A549 (cell line): ENCODE measurements around the gene SYNE3. TPM values are rescaled to one million over a fixed set of nuclear protein-coding genes. Genes with fewer than 3 reads are reported as not detected.

Experiments
- ATAC-seq, 2 experiments: fragments of 200-7000 bp in 1 of 2; fragments of >200 bp in 1 of 2; cut with Nextera tagmentation in 1 of 2; cut with Tn5 transposase in 1 of 2; 3 replicates each; pipeline versions ENCODE4 v1.8.0 to v1.9.1; 2018 to 2020; ENCODE audit warnings: mild to moderate bottlenecking in 1 of 2, moderate library complexity in 1 of 2
- CTCF ChIA-PET: fragments of 300-600 bp; sonication (Branson Sonifier 250); formaldehyde crosslinking; extraction: SDS; loops from one replicate; lab custom pipeline; 2021; ENCODE audit warnings: antibody characterized with exemption, inconsistent platforms; lab: Yijun Ruan, JAX
- POLR2A ChIA-PET: fragments of 350-600 bp; formaldehyde crosslinking; extraction: SDS; loops from one replicate; lab custom pipeline; 2021; ENCODE audit warnings: antibody characterized with exemption, inconsistent platforms; lab: Yijun Ruan, JAX
- DNase-seq, 2 experiments: peaks; one replicate each; pipeline versions ENCODE4 v3.0.0 to v3.0.0-alpha.2; 2011 to 2016; ENCODE audit warnings: low read depth in 1 of 2, low spot score in 1 of 2
- FAIRE-seq: peaks from 2 replicates; lab custom pipeline; 2011; peaks lifted over from hg19 to GRCh38; lab: Jason Lieb, UNC
- H3K27ac ChIP-seq, 2 experiments: fragments of >200 bp; sonication (Bioruptor Twin); formaldehyde crosslinking; 3 replicates each; pipeline ENCODE4 v1.5.1; 2016 to 2017
- H3K4me1 ChIP-seq: fragments of >200 bp; sonication (Bioruptor Twin); formaldehyde crosslinking; 3 replicates; pipeline ENCODE4 v1.6.1; 2016
- H3K4me2 ChIP-seq: fragments of >200 bp; sonication (Bioruptor Twin); formaldehyde crosslinking; 3 replicates; pipeline ENCODE4 v1.6.1; 2016
- H3K4me3 ChIP-seq: fragments of >200 bp; sonication (Bioruptor Twin); formaldehyde crosslinking; 3 replicates; pipeline ENCODE4 v1.5.1; 2016
- H3K9me3 ChIP-seq: fragments of >200 bp; sonication (Bioruptor Twin); formaldehyde crosslinking; 3 replicates; pipeline ENCODE4 v1.6.1; 2016
- CEBPB ChIP-seq, 2 experiments: fragments of >200 bp in 1 of 2; sonication (Bioruptor Twin) in 1 of 2; formaldehyde crosslinking in 1 of 2; IDR thresholded peaks; 2 replicates each; pipeline ENCODE4 v1.6.1; 2012 to 2016
- EHF ChIP-seq: fragments of 250-450 bp; sonication (Bioruptor Pico); IDR thresholded peaks from 2 replicates; pipeline ENCODE4 v1.5.0; 2020; ENCODE audit warnings: mild to moderate bottlenecking
- EHMT2 ChIP-seq: fragments of 200-600 bp; sonication (generic); IDR thresholded peaks from 2 replicates; pipeline ENCODE4 v1.6.1; 2016; ENCODE audit warnings: antibody characterized with exemption, low read depth, mild to moderate bottlenecking, moderate library complexity
- GATA3 ChIP-seq: IDR thresholded peaks from 2 replicates; pipeline ENCODE4 v1.6.1; 2012; ENCODE audit warnings: borderline replicate concordance
- HDAC2 ChIP-seq: fragments of 200-600 bp; sonication (generic); IDR thresholded peaks from 2 replicates; pipeline ENCODE4 v1.6.1; 2016
- HOXA7 ChIP-seq: fragments of 250-450 bp; sonication (Bioruptor Pico); IDR thresholded peaks from 2 replicates; pipeline ENCODE4 v1.5.0; 2020; ENCODE audit warnings: mild to moderate bottlenecking, moderate library complexity
- MYC ChIP-seq: IDR thresholded peaks from 2 replicates; pipeline ENCODE4 v1.6.1; 2012; ENCODE audit warnings: mild to moderate bottlenecking, inconsistent platforms, low read length, improper control_type of control experiment, borderline replicate concordance
- NFE2L2 ChIP-seq: fragments of 150-350 bp; conservative IDR thresholded peaks from 2 replicates; pipeline ENCODE4 v1.6.1; 2014; ENCODE audit warnings: low read length
- POLR2A ChIP-seq: IDR thresholded peaks from 2 replicates; pipeline ENCODE4 v1.6.1; 2012; ENCODE audit warnings: mild to moderate bottlenecking, low read length
- RAD21 ChIP-seq, 2 experiments: fragments of >200 bp in 1 of 2; sonication (Bioruptor Twin) in 1 of 2; formaldehyde crosslinking in 1 of 2; IDR thresholded peaks in 1 of 2; conservative IDR thresholded peaks in 1 of 2; 2 replicates in 1 of 2; 3 replicates in 1 of 2; pipeline ENCODE4 v1.6.1; 2012 to 2018; ENCODE audit warnings: inconsistent platforms in 1 of 2
- RCOR1 ChIP-seq: fragments of 150-350 bp; IDR thresholded peaks from 2 replicates; pipeline ENCODE4 v1.6.1; 2014; ENCODE audit warnings: antibody characterized with exemption, low read length, low read depth
- RFX5 ChIP-seq: fragments of 450-650 bp; IDR thresholded peaks from 2 replicates; pipeline ENCODE4 v1.7.1; 2014; ENCODE audit warnings: antibody characterized with exemption, mild to moderate bottlenecking, moderate library complexity
- RNF2 ChIP-seq: fragments of 200-600 bp; sonication (generic); IDR thresholded peaks from 2 replicates; pipeline ENCODE4 v1.6.1; 2016; ENCODE audit warnings: low read depth, mild to moderate bottlenecking, antibody characterized with exemption, moderate library complexity, borderline replicate concordance
- TFCP2L1 ChIP-seq: fragments of 250-450 bp; sonication (Bioruptor Pico); IDR thresholded peaks from 2 replicates; pipeline ENCODE4 v1.5.0; 2021; ENCODE audit warnings: mild to moderate bottlenecking
- ZFP36 ChIP-seq: fragments of 450-650 bp; IDR thresholded peaks from 2 replicates; pipeline ENCODE4 v1.6.1; 2014; ENCODE audit warnings: borderline replicate concordance; ENCODE audit not compliant: partially characterized antibody
- WGBS: methylation state at CpG from one replicate; pipeline ENCODE4 v1.1.6; 2017; ENCODE audit errors: missing lambda C conversion rate; 5-methylcytosine and 5-hydroxymethylcytosine counted together
- polyA minus RNA-seq: library from RNA; depleted of rRNA, polyadenylated mRNA; stranded (reverse); fragments of >200 nt; gene quantifications from 2 replicates; pipeline ENCODE4 v1.2.3, GENCODE V29; 2011; rRNA and poly(A)+ RNA removed
- polyA plus RNA-seq, 4 experiments: library from polyadenylated mRNA; depleted of rRNA in 3 of 4; stranded (reverse); fragments of >200 nt; fragmentation: RNase III in 1 of 4; extraction: RNeasy Plus Mini Kit Qiagen cat#74134 plus additional on column Dnase treatment in 1 of 4; gene quantifications; 2 replicates in 3 of 4; 3 replicates in 1 of 4; pipeline ENCODE4 v1.2.3, GENCODE V29; 2011 to 2017
- TF ChIP-seq, protein P1 (sequence below): fragments of 150-350 bp; IDR thresholded peaks from 2 replicates; pipeline ENCODE4 v1.6.1; 2014; ENCODE audit warnings: low read depth, mild to moderate bottlenecking, low read length
- TF ChIP-seq, protein P2 (sequence below): fragments of >200 bp; sonication (Bioruptor Twin); formaldehyde crosslinking; IDR thresholded peaks from 3 replicates; pipeline ENCODE4 v1.6.1; 2016
- TF ChIP-seq, protein P3 (sequence below): fragments of >200 bp; sonication (Bioruptor Twin); formaldehyde crosslinking; IDR thresholded peaks from 2 replicates; pipeline ENCODE4 v1.6.1; 2016

SYNE3 gene, protein sequence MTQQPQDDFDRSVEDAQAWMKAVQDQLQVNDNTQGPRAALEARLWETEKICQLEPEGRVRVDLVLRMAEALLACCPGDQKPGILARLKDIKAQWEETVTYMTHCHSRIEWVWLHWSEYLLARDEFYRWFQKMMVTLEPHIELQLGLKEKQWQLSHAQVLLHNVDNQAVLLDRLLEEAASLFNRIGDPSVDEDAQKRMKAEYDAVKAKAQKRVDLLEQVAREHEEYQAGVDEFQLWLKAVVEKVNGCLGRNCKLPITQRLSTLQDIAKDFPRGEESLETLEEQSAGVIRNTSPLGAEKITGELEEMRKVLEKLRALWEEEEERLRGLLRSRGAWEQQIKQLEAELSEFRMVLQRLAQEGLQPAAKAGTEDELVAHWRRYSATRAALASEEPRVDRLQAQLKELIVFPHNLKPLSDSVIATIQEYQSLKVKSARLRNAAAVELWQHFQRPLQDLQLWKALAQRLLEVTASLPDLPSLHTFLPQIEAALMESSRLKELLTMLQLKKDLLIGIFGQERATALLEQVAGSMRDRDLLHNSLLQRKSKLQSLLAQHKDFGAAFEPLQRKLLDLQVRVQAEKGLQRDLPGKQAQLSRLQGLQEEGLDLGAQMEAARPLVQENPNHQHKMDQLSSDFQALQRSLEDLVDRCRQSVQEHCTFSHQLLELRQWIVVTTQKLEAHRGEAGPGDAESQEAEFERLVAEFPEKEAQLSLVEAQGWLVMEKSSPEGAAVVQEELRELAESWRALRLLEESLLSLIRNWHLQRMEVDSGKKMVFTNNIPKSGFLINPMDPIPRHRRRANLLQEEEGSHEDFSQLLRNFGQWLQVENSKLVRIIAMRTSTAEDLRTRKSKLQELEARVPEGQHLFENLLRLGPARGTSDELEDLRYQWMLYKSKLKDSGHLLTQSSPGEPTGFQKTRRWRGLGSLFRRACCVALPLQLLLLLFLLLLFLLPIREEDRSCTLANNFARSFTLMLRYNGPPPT
- polyA plus RNA-seq (2011; rRNA removed) = 0.08 and 0.19 TPM in 2 replicates
- polyA plus RNA-seq (2012; cell fraction: cytosol; rRNA removed) = 0.05 and 0.09 TPM in 2 replicates
- polyA plus RNA-seq (2012; cell fraction: nucleus; rRNA removed) = 0.18 and 0.41 TPM in 2 replicates
- polyA plus RNA-seq (2017; fragmentation: RNase III; extraction: RNeasy Plus Mini Kit Qiagen cat#74134 plus additional on column Dnase treatment) = 0.04 to 0.05 TPM (median 0.04 TPM) in 3 replicates
- 0.15 and 0.29 TPM in 2 replicates for polyA minus RNA-seq

DNA sequence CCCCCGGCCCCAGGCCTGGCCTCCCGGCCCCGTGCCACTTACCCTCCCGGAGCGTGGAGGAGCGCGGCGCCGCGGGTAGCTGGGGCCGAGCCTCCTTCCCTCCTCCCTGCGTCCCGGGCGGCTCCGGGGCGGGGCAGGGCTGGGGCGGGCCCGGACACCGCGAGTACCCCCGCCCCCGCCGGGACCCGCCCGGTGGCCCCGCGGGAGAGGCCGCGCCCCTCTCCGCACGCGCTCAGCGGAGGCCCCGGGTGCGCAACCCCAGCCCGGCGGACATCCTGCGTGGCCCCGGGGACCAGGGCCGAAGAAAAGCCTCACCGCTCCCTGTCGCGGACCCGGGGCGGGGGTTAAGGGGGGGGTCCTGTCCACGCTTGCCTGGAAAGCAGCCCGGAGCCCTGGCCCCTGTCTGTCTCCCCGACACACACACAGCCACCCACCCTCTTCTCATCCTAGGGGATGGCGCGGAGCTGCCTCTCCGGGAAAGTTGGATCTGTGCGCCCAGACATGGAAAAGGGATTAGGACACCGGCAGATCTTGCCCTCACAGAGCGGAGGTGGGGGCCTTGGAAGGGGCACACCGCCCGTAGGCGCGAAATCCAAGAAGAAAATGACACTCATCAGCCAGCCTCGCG lies at the start of gene SYNE3:
TSS of gene SYNE3 (minus strand) at position 97 of the 628 bp plus-strand sequence. CDS start 40,829 bp downstream, outside the sequence.
- ChIA-PET CTCF (interaction anchor here (0.7 to 3.6 kb wide), 9 partner anchors 9 to 71 kb away, joined by 3 to 14 read pairs (median 3); no protein-coding TSS in a partner anchor), POLR2A (no interaction called here)
- TF ChIP-seq, protein P1, sequence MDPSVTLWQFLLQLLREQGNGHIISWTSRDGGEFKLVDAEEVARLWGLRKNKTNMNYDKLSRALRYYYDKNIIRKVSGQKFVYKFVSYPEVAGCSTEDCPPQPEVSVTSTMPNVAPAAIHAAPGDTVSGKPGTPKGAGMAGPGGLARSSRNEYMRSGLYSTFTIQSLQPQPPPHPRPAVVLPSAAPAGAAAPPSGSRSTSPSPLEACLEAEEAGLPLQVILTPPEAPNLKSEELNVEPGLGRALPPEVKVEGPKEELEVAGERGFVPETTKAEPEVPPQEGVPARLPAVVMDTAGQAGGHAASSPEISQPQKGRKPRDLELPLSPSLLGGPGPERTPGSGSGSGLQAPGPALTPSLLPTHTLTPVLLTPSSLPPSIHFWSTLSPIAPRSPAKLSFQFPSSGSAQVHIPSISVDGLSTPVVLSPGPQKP = no peak
- no peak for TF ChIP-seq GATA3
- Histone ChIP-seq H3K27ac (peak within 1 kb of the TSS; percentile 55 to 84; a peak in 5 of 6 replicates), H3K4me2 (peak within 1 kb of the TSS; percentile 100), H3K4me3 (peak within 1 kb of the TSS; percentile 85), H3K9me3 (no peaks in the 10 kb centered on the region), H3K4me1 (peaks cover 11% of the 10 kb centered on the region; the same call in 2 of the 3 replicates)
- ATAC-seq (peak; percentile 71 to 84), FAIRE-seq (no peak), DNase-seq (peak in 1 of 2 experiments; percentile 46)
- 94% methylated on average over 10 of the region's 60 CpGs for WGBS

DNA sequence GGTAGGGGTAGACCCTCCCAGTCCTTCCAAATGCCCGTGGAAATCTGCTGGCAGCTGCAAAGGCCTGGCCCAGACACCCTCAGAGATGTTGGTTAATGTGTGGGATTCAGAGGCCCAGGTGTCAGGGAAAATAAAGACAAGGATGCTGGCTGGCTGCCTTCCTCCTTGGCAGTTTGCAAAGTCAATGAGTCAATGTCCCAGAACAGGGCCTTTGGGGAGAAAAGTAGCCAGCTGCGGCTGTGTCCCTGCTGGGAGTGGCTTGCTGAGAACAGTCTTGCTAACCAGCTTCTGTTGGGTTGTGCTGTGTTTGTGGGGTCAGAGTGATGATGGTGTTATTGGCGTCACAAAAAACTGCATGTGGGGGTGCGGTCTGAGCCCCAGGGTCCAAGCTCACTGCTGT lies 47.6 kb upstream of the SYNE3 start:
- POLR2A ChIA-PET = no interaction called here
- TF ChIP-seq HOXA7 (CRISPR knock-in tag) (no peak), NFE2L2 (no peak), POLR2A (no peak), ZFP36 (no peak), EHF (CRISPR knock-in tag) (no peak), MYC (no peak), CEBPB (IDR thresholded peaks at IDR 0.05) (no peak), HDAC2 (no peak), RAD21 (conservative IDR thresholded peaks at IDR 0.05 in 1 of 2, IDR thresholded peaks at IDR 0.05 in 1 of 2) (no peak), RCOR1 (no peak), EHMT2 (no peak), TFCP2L1 (CRISPR knock-in tag) (no peak), RFX5 (no peak), RNF2 (no peak)
- TF ChIP-seq, protein P2, sequence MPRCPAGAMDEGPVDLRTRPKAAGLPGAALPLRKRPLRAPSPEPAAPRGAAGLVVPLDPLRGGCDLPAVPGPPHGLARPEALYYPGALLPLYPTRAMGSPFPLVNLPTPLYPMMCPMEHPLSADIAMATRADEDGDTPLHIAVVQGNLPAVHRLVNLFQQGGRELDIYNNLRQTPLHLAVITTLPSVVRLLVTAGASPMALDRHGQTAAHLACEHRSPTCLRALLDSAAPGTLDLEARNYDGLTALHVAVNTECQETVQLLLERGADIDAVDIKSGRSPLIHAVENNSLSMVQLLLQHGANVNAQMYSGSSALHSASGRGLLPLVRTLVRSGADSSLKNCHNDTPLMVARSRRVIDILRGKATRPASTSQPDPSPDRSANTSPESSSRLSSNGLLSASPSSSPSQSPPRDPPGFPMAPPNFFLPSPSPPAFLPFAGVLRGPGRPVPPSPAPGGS = no peak
- TF ChIP-seq, protein P3, sequence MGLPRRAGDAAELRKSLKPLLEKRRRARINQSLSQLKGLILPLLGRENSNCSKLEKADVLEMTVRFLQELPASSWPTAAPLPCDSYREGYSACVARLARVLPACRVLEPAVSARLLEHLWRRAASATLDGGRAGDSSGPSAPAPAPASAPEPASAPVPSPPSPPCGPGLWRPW = no peak
- no peak for ATAC-seq

More for the DNA sequence above, 47.6 kb upstream of the SYNE3 start:
- no peak overlapping the region for H3K4me3 ChIP-seq
- CTCF ChIA-PET = interaction anchor here (0.7 to 9.9 kb wide), 7 partner anchors 14 to 535 kb away, joined by 3 to 145 read pairs (median 29); no protein-coding TSS in a partner anchor
- no peak for FAIRE-seq
- no peak for DNase-seq
- H3K27ac ChIP-seq = no peak overlapping the region
- WGBS = 47% methylated on average over 3 of the region's 4 CpGs
- H3K4me2 ChIP-seq = no peak overlapping the region
- H3K9me3 ChIP-seq = no peaks in the 10 kb centered on the region
- H3K4me1 ChIP-seq = no peaks in the 10 kb centered on the region
